Osteocyte (in vitro differentiated cells): Measurements from ENCODE around the gene USP38. TPM values are rescaled to one million over a fixed set of nuclear protein-coding genes. Genes with fewer than 3 reads are reported as not detected.
A peak's percentile ranks its signal among the peaks of the same experiment; 100 is the strongest.

ENCODE experiments used
- DNase-seq: peaks from one replicate; pipeline ENCODE4 v3.0.0; 2021; ENCODE audit warnings: mixed read lengths; ENCODE audit not compliant: unreplicated experiment; ENCODE audit errors: extremely low spot score
- H3K27ac Mint-ChIP-seq: one replicate; pipeline ENCODE4 v1.8.0; 2021; ENCODE audit warnings: mild to moderate bottlenecking, mixed read lengths; ENCODE audit not compliant: unreplicated experiment
- H3K27me3 Mint-ChIP-seq: one replicate; pipeline ENCODE4 v1.8.0; 2021; ENCODE audit warnings: mixed read lengths; ENCODE audit not compliant: unreplicated experiment
- H3K36me3 Mint-ChIP-seq: one replicate; pipeline ENCODE4 v1.8.0; 2021; ENCODE audit warnings: mixed read lengths; ENCODE audit not compliant: unreplicated experiment
- H3K4me1 Mint-ChIP-seq: one replicate; pipeline ENCODE4 v1.8.0; 2021; ENCODE audit warnings: mixed read lengths; ENCODE audit not compliant: unreplicated experiment
- H3K4me3 Mint-ChIP-seq: one replicate; pipeline ENCODE4 v1.8.0; 2021; ENCODE audit warnings: mild to moderate bottlenecking, moderate library complexity, mixed read lengths; ENCODE audit not compliant: unreplicated experiment
- H3K9me3 Mint-ChIP-seq: one replicate; pipeline ENCODE4 v1.8.0; 2021; ENCODE audit warnings: mixed read lengths; ENCODE audit not compliant: unreplicated experiment
- long read RNA-seq: library from polyadenylated mRNA; unstranded; transcript quantifications from one replicate; pipeline ENCODE4 v2.0.0, GENCODE V29; 2021
- total RNA-seq: library from RNA; stranded (reverse); gene quantifications from 2 replicates; pipeline ENCODE4 v1.2.1, GENCODE V29; 2021
- TF ChIP-seq, protein P1 (sequence below): fragments of 200-600 bp; sonication (generic); IDR thresholded peaks from 2 replicates; pipeline ENCODE4 v1.5.0; 2021; ENCODE audit warnings: antibody characterized with exemption, mild to moderate bottlenecking, moderate library complexity

Gene USP38
- 19.5 and 20.1 TPM in 2 replicates for total RNA-seq
- long read RNA-seq, full-length matches to known transcripts: 9 of 21 reads
- long read RNA-seq, partial matches to known transcripts: 10 of 21 reads
- long read RNA-seq, other reads (novel, unspliced or antisense): 2 of 21 reads

DNA sequence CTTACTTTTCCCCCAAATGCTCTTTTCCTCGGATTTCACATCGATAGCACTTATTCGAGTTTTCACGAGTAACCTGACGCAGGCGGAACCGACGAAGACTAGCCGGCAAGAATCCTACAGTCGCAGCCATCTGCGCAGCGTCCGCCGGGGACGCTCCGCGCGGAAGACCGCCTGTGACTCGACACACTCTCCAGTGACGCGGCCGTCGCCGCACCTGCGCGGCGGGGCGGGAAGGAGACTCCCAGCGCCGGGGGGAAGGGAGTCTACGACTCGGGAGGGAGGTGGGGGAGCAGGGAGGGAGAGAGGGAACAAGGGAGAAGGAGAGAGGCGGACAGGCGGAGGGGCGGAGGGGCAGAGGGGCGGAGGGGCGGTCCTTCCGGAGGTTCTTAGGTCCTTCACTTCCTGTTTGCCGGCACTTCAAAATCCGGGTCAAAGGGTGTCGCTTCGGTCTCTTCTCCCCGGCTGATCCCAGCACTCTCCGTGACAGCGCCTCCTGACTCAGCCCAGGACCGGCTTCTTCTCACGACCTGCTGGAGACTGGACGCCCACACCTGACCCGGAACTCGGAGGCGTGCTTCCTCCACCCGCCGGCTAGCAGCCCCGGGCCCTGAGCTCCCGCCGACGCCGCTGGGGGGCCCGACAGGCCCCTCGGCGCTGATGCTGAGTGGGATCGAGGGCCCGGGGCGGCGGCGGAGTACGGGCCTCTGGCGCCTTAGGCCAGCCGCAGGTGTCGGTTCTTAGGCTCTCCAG lies at the start of gene USP38:
Gene USP38 (plus strand): TSS at position 415 of the 750 bp plus-strand sequence. CDS start 534 bp downstream, outside the sequence.
- Mint-ChIP-seq H3K4me1 (peaks cover 37% of the 10 kb centered on the region), H3K27ac (peak within 1 kb of the TSS; percentile 96), H3K4me3 (peak within 1 kb of the TSS; percentile 84), H3K9me3 (peaks cover under 1% of the 10 kb centered on the region), H3K36me3 (peaks cover 8% of the 10 kb centered on the region), H3K27me3 (no peaks in the 10 kb centered on the region)
- DNase-seq: peak; percentile 92
- TF ChIP-seq, protein P1, sequence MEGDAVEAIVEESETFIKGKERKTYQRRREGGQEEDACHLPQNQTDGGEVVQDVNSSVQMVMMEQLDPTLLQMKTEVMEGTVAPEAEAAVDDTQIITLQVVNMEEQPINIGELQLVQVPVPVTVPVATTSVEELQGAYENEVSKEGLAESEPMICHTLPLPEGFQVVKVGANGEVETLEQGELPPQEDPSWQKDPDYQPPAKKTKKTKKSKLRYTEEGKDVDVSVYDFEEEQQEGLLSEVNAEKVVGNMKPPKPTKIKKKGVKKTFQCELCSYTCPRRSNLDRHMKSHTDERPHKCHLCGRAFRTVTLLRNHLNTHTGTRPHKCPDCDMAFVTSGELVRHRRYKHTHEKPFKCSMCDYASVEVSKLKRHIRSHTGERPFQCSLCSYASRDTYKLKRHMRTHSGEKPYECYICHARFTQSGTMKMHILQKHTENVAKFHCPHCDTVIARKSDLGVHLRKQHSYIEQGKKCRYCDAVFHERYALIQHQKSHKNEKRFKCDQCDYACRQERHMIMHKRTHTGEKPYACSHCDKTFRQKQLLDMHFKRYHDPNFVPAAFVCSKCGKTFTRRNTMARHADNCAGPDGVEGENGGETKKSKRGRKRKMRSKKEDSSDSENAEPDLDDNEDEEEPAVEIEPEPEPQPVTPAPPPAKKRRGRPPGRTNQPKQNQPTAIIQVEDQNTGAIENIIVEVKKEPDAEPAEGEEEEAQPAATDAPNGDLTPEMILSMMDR: no peak

- Mint-ChIP-seq H3K9me3 (no peaks in the 10 kb centered on the region), H3K27me3 (peaks cover 11% of the 10 kb centered on the region), H3K36me3 (no peaks in the 10 kb centered on the region), H3K27ac (no peak overlapping the region), H3K4me3 (no peak overlapping the region), H3K4me1 (no peaks in the 10 kb centered on the region)
- no peak for DNase-seq
- TF ChIP-seq, protein P1: no peak
Measured at GRCh38 chr4:143135358-143135757, 49.4 kb upstream of the USP38 start.

DNA sequence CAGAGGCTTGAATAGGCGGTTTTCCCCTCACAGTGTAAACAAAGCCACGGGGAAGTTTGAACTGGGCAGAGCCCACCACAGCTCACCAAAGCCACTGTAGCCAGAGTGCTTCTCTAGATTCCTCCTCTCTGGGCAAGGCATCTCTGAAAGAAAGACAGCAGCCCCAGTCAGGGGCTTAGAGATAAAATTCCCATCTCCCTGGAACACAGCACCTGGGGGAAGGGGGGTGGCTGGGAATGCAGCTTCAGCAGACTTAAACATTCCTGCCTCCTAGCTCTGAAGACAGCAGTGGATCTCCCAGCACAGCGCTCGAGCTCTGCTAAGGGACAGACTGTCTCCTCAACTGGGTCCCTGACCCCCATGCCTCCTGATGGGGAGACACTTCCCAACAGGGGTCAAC lies 44.0 kb upstream of the USP38 start:
- no peak overlapping the region for H3K4me3 Mint-ChIP-seq
- no peaks in the 10 kb centered on the region for H3K36me3 Mint-ChIP-seq
- H3K27me3 Mint-ChIP-seq: peaks cover 11% of the 10 kb centered on the region
- TF ChIP-seq, protein P1: no peak
- peaks cover 21% of the 10 kb centered on the region for H3K9me3 Mint-ChIP-seq
- H3K4me1 Mint-ChIP-seq: no peaks in the 10 kb centered on the region
- H3K27ac Mint-ChIP-seq: no peak overlapping the region
- DNase-seq: no peak

- Mint-ChIP-seq H3K36me3 (no peaks in the 10 kb centered on the region), H3K9me3 (peaks cover 43% of the 10 kb centered on the region)
Measured at GRCh38 chr4:143148521-143148920, 36.2 kb upstream of the USP38 start.

GRCh38 chr4:143156853-143157252 lies 27.9 kb upstream of the USP38 start:
- TF ChIP-seq, protein P1: no peak

More at GRCh38 chr4:143148521-143148920, 36.2 kb upstream of the USP38 start:
- DNase-seq: no peak
- no peak overlapping the region for H3K4me3 Mint-ChIP-seq
- no peaks in the 10 kb centered on the region for H3K27me3 Mint-ChIP-seq
- TF ChIP-seq, protein P1: no peak
- no peaks in the 10 kb centered on the region for H3K4me1 Mint-ChIP-seq
- H3K27ac Mint-ChIP-seq: no peak overlapping the region

More at GRCh38 chr4:143156853-143157252, 27.9 kb upstream of the USP38 start:
- no peak for DNase-seq
- H3K27me3 Mint-ChIP-seq: no peaks in the 10 kb centered on the region
- peaks cover 7% of the 10 kb centered on the region for H3K36me3 Mint-ChIP-seq
- no peaks in the 10 kb centered on the region for H3K4me1 Mint-ChIP-seq
- H3K9me3 Mint-ChIP-seq: peaks cover 45% of the 10 kb centered on the region
- no peak overlapping the region for H3K27ac Mint-ChIP-seq
- H3K4me3 Mint-ChIP-seq: no peak overlapping the region
